NCI-H1092 (cell line): Measurements from ENCODE around the gene KRTAP5-3.
"Not testable (repeated sequence)": the region's sequence is repeated elsewhere in the genome, so short reads cannot be mapped to it uniquely, and the experiment has no call there.

Source experiments
- DNase-seq: peaks from one replicate; lab custom pipeline; 2025; lab: John Stamatoyannopoulos, UW

The KRTAP5-3 gene

GRCh38 chr11:1582909-1583308 lies 25.4 kb downstream of the KRTAP5-3 start:
- DNase-seq: not testable (repeated sequence)

- DNase-seq: no peak
Measured at GRCh38 chr11:1581976-1582375, 26.3 kb downstream of the KRTAP5-3 start.

- DNase-seq: no peak
Measured at GRCh38 chr11:1576825-1577224, 31.4 kb downstream of the KRTAP5-3 start.

- DNase-seq: not testable (repeated sequence)
Measured at GRCh38 chr11:1575756-1576155, 32.5 kb downstream of the KRTAP5-3 start.

GRCh38 chr11:1574933-1575242 lies 33.4 kb downstream of the KRTAP5-3 start:
- no peak for DNase-seq

- no peak for DNase-seq
Measured at GRCh38 chr11:1574238-1574932, 33.9 kb downstream of the KRTAP5-3 start.

- no peak for DNase-seq
Measured at GRCh38 chr11:1573903-1574237, 34.4 kb downstream of the KRTAP5-3 start.

GRCh38 chr11:1573077-1573902 lies 35.0 kb downstream of the KRTAP5-3 start:
- no peak for DNase-seq

GRCh38 chr11:1572197-1573076 lies 35.8 kb downstream of the KRTAP5-3 start, which contains the start of gene DUSP8:
TSS of gene DUSP8 (minus strand) at chr11:1572271. CDS start at chr11:1565826, 6,445 bp downstream.
- DNase-seq: peak; percentile 64

- DNase-seq: no peak
Measured at GRCh38 chr11:1571760-1572196, 36.5 kb downstream of the KRTAP5-3 start.

GRCh38 chr11:1570896-1571759 lies 37.1 kb downstream of the KRTAP5-3 start:
- DNase-seq: no peak

- DNase-seq: no peak
Measured at GRCh38 chr11:1570531-1570895, 37.8 kb downstream of the KRTAP5-3 start.

GRCh38 chr11:1570001-1570453 lies 38.2 kb downstream of the KRTAP5-3 start:
- no peak for DNase-seq

- no peak for DNase-seq
Measured at GRCh38 chr11:1569251-1569780, 38.9 kb downstream of the KRTAP5-3 start.

GRCh38 chr11:1568441-1568911 lies 39.8 kb downstream of the KRTAP5-3 start:
- peak; percentile 50 for DNase-seq

- DNase-seq: no peak
Measured at GRCh38 chr11:1567721-1568100, 40.6 kb downstream of the KRTAP5-3 start.

- DNase-seq: no peak
Measured at GRCh38 chr11:1567052-1567720, 41.1 kb downstream of the KRTAP5-3 start.

- no peak for DNase-seq
Measured at GRCh38 chr11:1566381-1567051, 41.7 kb downstream of the KRTAP5-3 start.

GRCh38 chr11:1565904-1566247 lies 42.4 kb downstream of the KRTAP5-3 start:
- DNase-seq: no peak
